Measurements from ENCODE around the gene HTR3C. TPM values are rescaled to one million over a fixed set of nuclear protein-coding genes. Genes with fewer than 3 reads are reported as not detected.

The HTR3C gene
- total RNA-seq: not detected in 2 replicates

DNA sequence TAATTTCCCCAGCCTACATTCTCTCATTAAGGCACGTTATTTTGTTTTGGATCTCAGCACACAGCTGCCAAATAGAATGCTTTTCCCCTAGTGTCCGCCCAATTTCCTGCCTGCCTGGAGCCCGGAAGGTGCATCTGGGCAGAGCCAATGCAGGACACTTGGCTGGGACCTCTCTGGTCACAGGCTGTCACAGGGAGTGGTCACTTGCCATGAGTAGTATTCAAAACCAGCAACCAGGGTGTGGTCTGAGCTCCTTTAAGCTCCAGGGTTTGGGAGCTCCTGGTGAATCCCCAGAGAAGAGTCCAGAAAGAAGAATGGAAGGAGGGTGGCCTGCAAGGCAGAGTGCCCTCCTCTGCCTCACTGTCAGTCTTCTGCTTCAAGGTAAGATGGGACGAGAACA, at the start of gene HTR3C:
Gene HTR3C (plus strand): TSS at position 281 of the 400 bp plus-strand sequence. CDS start 34 bp downstream, at position 315.

DNA sequence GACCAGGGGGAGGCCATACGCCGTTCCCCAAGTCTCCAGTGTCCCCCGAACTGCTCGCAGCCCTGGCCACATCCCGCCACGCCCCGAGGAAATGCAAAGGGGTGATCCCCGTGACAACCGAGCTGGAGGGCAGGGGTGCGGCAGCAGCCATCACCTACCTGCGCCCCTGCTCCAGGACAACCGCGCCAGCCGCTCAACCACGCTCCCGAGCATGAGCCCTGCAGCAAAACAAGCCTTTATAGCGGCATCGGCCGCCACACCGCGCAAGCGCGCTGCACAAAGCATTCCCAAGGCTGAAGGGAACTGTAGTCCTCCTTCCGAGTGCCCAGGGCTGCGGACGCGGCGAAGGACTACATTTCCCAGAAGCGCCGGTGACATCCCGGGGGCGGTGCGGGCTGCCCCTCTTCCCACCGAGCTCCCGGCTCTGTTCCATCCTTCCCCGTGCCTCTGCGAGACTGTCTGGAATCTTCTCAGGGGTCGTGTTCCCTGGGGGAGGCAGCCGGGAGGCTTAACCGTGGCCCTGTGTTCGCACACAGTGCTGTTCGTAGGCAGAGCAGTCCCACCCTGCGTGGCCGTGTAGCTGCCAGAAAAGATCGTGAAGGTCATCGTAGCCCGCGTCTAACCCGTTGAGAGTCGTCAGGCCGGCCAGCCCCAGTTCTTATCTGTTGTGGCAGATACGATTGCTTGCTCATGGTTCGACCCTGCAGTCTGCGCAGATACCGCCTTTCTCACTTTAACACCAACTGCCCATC, 35.0 kb upstream of the HTR3C start, which contains the start of gene ABCC5:
Gene ABCC5 (minus strand): TSS at position 213 of the 752 bp plus-strand sequence. CDS start 3,492 bp downstream, outside the sequence.

GRCh38 chr3:184031187-184031792, 21.6 kb upstream of the HTR3C start, which contains the start of gene HTR3D:
TSS of gene HTR3D (plus strand) at chr3:184031742. CDS start at chr3:184031742, 0 bp downstream.

DNA sequence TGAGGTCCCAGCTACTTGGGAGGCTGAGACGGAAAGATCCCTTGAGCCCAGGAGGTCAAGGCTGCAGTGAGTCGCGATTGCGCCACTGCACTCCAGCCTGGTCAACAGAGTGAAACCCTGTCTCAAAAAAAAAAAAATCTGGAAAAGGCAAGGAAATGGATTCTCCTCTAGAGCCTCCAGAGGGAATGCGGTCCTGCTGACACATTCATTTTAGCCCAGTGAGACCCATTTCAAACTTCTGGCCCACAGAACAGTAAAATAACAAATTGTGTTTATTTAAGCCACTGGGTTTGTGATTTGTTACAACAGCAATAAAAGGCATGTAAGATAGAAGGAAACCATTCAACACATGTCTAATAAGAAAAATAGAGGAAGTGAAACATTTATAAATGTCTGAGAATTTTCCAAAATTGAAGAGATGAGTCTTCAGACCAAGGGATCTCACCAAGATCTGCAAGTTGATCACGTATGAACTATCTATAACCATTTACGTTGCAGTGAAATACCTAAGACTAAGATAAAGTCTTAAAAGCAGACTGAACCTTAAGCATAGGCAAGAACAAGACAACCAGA, 44.0 kb downstream of the HTR3C start, which contains the start of gene HTR3E:
Gene HTR3E (plus strand): TSS at position 254 of the 573 bp plus-strand sequence. CDS start 466 bp downstream, outside the sequence.

Other genes with a start within 250 kb of the HTR3C start
- gene MAP6D1, start 227.5 kb upstream of the HTR3C start, total RNA-seq: 3.2 and 3.6 TPM in 2 replicates
- gene PARL, start 168.2 kb upstream of the HTR3C start, total RNA-seq: 33.6 and 34.8 TPM in 2 replicates
- 5.8 and 6.6 TPM in 2 replicates for gene ABCC5, start 35.2 kb upstream of the HTR3C start, total RNA-seq
- not detected in 2 replicates for gene HTR3D, start 21.3 kb upstream of the HTR3C start, total RNA-seq
- not detected in 2 replicates for gene HTR3E, start 44.0 kb downstream of the HTR3C start, total RNA-seq
- gene EIF2B5, start 82.3 kb downstream of the HTR3C start, total RNA-seq: 24.4 and 28.9 TPM in 2 replicates
- 25.4 and 28.2 TPM in 2 replicates for gene DVL3, start 102.3 kb downstream of the HTR3C start, total RNA-seq
- 351 and 403 TPM in 2 replicates for gene AP2M1, start 121.8 kb downstream of the HTR3C start, total RNA-seq
- gene ABCF3, start 133.2 kb downstream of the HTR3C start, total RNA-seq: 29.9 and 49.9 TPM in 2 replicates
- gene VWA5B2, start 176.5 kb downstream of the HTR3C start, total RNA-seq: not detected in 2 replicates
- gene ALG3, start 195.9 kb downstream of the HTR3C start, total RNA-seq: 51.6 and 60.2 TPM in 2 replicates
- 3.0 and 5.2 TPM in 2 replicates for gene EEF1AKMT4, start 196.6 kb downstream of the HTR3C start, total RNA-seq
- gene CAMK2N2, start 208.5 kb downstream of the HTR3C start, total RNA-seq: not detected in 2 replicates
- not detected in 2 replicates for gene ECE2, start 223.0 kb downstream of the HTR3C start, total RNA-seq
- gene PSMD2, start 246.2 kb downstream of the HTR3C start, total RNA-seq: 508 and 570 TPM in 2 replicates

All from bronchus fibroblast of lung (primary cell).